Endothelial cell of umbilical vein (primary cell): Measurements from ENCODE around the gene PCP4L1.

Source experiments
- GATA2 ChIP-seq: IDR thresholded peaks from 2 replicates; pipeline ENCODE4 v1.7.0; 2011; ENCODE audit warnings: low read depth, mild to moderate bottlenecking, moderate library complexity, mixed read lengths, low read length; ENCODE audit not compliant: insufficient read length, insufficient read depth
- JUN ChIP-seq: IDR thresholded peaks from 2 replicates; pipeline ENCODE4 v1.6.1; 2011; ENCODE audit warnings: borderline replicate concordance, low read depth; ENCODE audit not compliant: insufficient read length, insufficient read depth
- POLR2A ChIP-seq: IDR thresholded peaks from 2 replicates; pipeline ENCODE4 v1.6.1; 2012; ENCODE audit warnings: low read depth, mild to moderate bottlenecking, control low read depth, low read length
- POLR2AphosphoS5 ChIP-seq: IDR thresholded peaks from 2 replicates; pipeline ENCODE4 v1.6.1; 2012; ENCODE audit warnings: low read depth, mild to moderate bottlenecking, control low read depth, low read length, moderate library complexity; ENCODE audit not compliant: insufficient read depth
- TF ChIP-seq, protein P1 (sequence below), 2 donors: IDR thresholded peaks; 1 replicate in 1 of 2; 2 replicates in 1 of 2; pipeline ENCODE4 v1.5.1; 2011; ENCODE audit warnings: low read length in 2 of 2, mild to moderate bottlenecking in 2 of 2, moderate library complexity in 2 of 2, control low read depth in 1 of 2, inconsistent platforms in 1 of 2, low read depth in 1 of 2; ENCODE audit not compliant: insufficient read depth in 1 of 2; ENCODE audit errors: extremely low read depth in 1 of 2
- TF ChIP-seq, protein P2 (sequence below): IDR thresholded peaks from 2 replicates; pipeline ENCODE4 v1.6.1; 2011; ENCODE audit not compliant: insufficient read depth, insufficient read length

DNA sequence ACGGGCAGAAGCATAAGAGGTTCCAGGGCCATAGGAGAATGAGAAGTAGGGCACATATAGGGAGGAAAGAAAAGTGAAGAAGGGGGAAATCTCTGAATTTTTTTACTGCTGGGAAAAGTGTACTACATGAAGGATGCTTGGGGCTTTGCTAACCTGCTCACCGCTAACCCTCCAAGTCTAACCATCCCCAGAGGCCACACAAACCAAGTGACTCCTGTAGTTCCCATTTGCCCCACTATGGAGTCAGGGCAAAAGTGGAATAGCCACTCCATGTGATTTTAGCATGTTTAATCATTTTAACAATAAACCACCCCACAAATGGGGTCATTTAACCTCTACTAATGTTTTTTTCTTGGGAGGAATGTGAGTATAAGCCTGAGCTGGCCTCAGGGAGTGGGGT lies 26.6 kb downstream of the PCP4L1 start:
- TF ChIP-seq GATA2 (no peak), POLR2A (no peak), JUN (no peak), POLR2AphosphoS5 (no peak)
- TF ChIP-seq, protein P1, sequence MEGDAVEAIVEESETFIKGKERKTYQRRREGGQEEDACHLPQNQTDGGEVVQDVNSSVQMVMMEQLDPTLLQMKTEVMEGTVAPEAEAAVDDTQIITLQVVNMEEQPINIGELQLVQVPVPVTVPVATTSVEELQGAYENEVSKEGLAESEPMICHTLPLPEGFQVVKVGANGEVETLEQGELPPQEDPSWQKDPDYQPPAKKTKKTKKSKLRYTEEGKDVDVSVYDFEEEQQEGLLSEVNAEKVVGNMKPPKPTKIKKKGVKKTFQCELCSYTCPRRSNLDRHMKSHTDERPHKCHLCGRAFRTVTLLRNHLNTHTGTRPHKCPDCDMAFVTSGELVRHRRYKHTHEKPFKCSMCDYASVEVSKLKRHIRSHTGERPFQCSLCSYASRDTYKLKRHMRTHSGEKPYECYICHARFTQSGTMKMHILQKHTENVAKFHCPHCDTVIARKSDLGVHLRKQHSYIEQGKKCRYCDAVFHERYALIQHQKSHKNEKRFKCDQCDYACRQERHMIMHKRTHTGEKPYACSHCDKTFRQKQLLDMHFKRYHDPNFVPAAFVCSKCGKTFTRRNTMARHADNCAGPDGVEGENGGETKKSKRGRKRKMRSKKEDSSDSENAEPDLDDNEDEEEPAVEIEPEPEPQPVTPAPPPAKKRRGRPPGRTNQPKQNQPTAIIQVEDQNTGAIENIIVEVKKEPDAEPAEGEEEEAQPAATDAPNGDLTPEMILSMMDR (IDR thresholded peaks at IDR 0.05; ENCODE audit: extremely low read depth in 1 of 2, insufficient read depth in 1 of 2, low read depth in 1 of 2, low read length in 2 of 2) = no peak
- TF ChIP-seq, protein P2, sequence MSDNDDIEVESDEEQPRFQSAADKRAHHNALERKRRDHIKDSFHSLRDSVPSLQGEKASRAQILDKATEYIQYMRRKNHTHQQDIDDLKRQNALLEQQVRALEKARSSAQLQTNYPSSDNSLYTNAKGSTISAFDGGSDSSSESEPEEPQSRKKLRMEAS = no peak
